SJSA1 (cell line): Measurements from ENCODE around the gene CBX2. TPM values are rescaled to one million over a fixed set of nuclear protein-coding genes. Genes with fewer than 3 reads are reported as not detected.

Experiments used
- DNase-seq, 2 experiments: peaks; one replicate each; pipeline ENCODE4 v3.0.0-alpha.2; 2015 to 2020; ENCODE audit warnings: low spot score in 2 of 2, low read depth in 1 of 2
- H3K27ac ChIP-seq: fragments of 250-450 bp; sonication (Bioruptor Pico); 2 replicates; pipeline ENCODE4 v1.5.1; 2020; ENCODE audit warnings: mild to moderate bottlenecking, moderate library complexity
- H3K27me3 ChIP-seq: fragments of 250-450 bp; sonication (Bioruptor Pico); replicated peaks from 2 replicates; pipeline ENCODE4 v1.5.1; 2020; ENCODE audit warnings: mild to moderate bottlenecking, moderate library complexity
- H3K36me3 ChIP-seq: fragments of 250-450 bp; sonication (Bioruptor Pico); 2 replicates; pipeline ENCODE4 v1.5.1; 2020; ENCODE audit warnings: mild to moderate bottlenecking
- H3K4me1 ChIP-seq: fragments of 250-450 bp; sonication (Bioruptor Pico); replicated peaks from 2 replicates; pipeline ENCODE4 v1.6.1; 2021; ENCODE audit warnings: mild to moderate bottlenecking
- H3K4me3 ChIP-seq: fragments of 250-450 bp; sonication (Bioruptor Pico); 2 replicates; pipeline ENCODE4 v1.5.1; 2020; ENCODE audit warnings: mild to moderate bottlenecking
- H3K9me3 ChIP-seq: fragments of 250-450 bp; sonication (Bioruptor Pico); replicated peaks from 2 replicates; pipeline ENCODE4 v1.5.1; 2020; ENCODE audit warnings: mild to moderate bottlenecking
- total RNA-seq: library from RNA; depleted of rRNA; stranded (reverse); fragments of >200 nt; shearing (Covaris generic); gene quantifications from 2 replicates; pipeline ENCODE4 v1.2.3, GENCODE V29; 2014; rRNA removed

CBX2 gene
- 13.6 and 16.7 TPM in 2 replicates for total RNA-seq

DNA sequence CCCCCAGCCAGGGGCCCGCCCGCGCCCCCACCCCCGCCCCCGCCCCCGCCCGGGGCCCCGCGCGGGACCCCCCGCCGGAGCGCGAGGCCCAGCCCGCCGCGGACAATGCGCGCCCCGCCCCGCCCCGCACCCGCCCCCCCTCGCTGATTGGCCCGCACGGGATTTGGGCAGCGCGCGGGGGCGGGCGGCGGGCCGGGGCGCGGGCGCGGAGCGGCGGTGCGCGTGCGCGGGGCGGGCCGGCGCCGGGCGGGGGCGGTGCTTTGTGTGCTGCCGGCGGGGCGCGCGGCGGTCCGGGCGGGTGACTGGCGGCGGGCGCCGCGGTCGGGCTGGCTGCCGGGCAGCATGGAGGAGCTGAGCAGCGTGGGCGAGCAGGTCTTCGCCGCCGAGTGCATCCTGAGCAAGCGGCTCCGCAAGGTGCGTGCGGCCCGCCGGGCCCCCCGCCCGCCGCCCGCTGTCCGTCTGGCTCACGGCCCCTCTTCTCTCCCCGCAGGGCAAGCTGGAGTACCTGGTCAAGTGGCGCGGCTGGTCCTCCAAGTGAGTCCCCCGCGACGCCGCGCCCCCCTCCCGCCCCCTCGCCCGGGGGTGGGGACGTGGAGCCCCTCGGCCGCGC, at the start of gene CBX2:
TSS of gene CBX2 (plus strand) at position 255 of the 610 bp plus-strand sequence. CDS start at position 343, 88 bp downstream.
- Histone ChIP-seq H3K9me3 (no peaks in the 10 kb centered on the region), H3K27ac (no peak within 1 kb of the TSS), H3K36me3 (peaks cover 18% of the 10 kb centered on the region), H3K4me1 (peaks cover 16% of the 10 kb centered on the region), H3K27me3 (peaks cover 45% of the 10 kb centered on the region), H3K4me3 (peak within 1 kb of the TSS; percentile 93)
- DNase-seq, result peak; percentile 57 to 84

GRCh38 chr17:79728169-79728907, 49.6 kb upstream of the CBX2 start:
- Histone ChIP-seq H3K27ac (no peak overlapping the region), H3K27me3 (no peaks in the 10 kb centered on the region), H3K4me1 (no peaks in the 10 kb centered on the region), H3K4me3 (no peak overlapping the region), H3K36me3 (no peaks in the 10 kb centered on the region), H3K9me3 (no peaks in the 10 kb centered on the region)
- DNase-seq, result peak; percentile 85

- no peaks in the 10 kb centered on the region for H3K9me3 ChIP-seq
- H3K4me1 ChIP-seq, result no peaks in the 10 kb centered on the region
- DNase-seq, result peak in 1 of 2 experiments; percentile 48
- no peak overlapping the region for H3K4me3 ChIP-seq
- no peaks in the 10 kb centered on the region for H3K36me3 ChIP-seq
- no peaks in the 10 kb centered on the region for H3K27me3 ChIP-seq
- H3K27ac ChIP-seq, result no peak overlapping the region
These were observed 49.0 kb upstream of the CBX2 start for GRCh38 chr17:79728908-79729471.

- Histone ChIP-seq H3K9me3 (no peaks in the 10 kb centered on the region), H3K4me3 (no peak overlapping the region), H3K27me3 (no peaks in the 10 kb centered on the region; the same call in 1 of the 2 replicates), H3K4me1 (no peaks in the 10 kb centered on the region), H3K27ac (no peak overlapping the region), H3K36me3 (no peaks in the 10 kb centered on the region)
- DNase-seq, result no peak
These were observed 48.2 kb upstream of the CBX2 start for GRCh38 chr17:79729761-79730160.

DNA sequence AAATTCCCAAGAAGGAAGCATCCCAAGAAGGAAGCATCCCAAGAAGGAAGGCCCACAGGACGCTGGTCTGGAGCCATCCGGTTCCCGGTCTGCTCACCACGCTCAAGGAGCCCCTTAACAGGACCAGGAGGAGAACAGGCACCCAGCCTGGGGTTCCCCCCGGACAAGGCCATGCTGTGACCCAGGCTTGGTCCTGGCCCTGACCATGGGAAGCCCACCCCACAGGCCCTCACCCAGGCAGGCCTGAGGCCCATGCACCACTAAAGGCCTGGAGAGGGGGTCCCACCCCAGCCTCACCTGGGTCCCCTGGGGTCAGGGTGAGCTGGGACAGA, 47.5 kb upstream of the CBX2 start:
- H3K4me3 ChIP-seq, result no peak overlapping the region
- no peaks in the 10 kb centered on the region for H3K4me1 ChIP-seq
- H3K36me3 ChIP-seq, result no peaks in the 10 kb centered on the region
- H3K9me3 ChIP-seq, result no peaks in the 10 kb centered on the region
- no peaks in the 10 kb centered on the region; the same call in 1 of the 2 replicates for H3K27me3 ChIP-seq
- DNase-seq, result no peak
- no peak overlapping the region for H3K27ac ChIP-seq

DNA sequence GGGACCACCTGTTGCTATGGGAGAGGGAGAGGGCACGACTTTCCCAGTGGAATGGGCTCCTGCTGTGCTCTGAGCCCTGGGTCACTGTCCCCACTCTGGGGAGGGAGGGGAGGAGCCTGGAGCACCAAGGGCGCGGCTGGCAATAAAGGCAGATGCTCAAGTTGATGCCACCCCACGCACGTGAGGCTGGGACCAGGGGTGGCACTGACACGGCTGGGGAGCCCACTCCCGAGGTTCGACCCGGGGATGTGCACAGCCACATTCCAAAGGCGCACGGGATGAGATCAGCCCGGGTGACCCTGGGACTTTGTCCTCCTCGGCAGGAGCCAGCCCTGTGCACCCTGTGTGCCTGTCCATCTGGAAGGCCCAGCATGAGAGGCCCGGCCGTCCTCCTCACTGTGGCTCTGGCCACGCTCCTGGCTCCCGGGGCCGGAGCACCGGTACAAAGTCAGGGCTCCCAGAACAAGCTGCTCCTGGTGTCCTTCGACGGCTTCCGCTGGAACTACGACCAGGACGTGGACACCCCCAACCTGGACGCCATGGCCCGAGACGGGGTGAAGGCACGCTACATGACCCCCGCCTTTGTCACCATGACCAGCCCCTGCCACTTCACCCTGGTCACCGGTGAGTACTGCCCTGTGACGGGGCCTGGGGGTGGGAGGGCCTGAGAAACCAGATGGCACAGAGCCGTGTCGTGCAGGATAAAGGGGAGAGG, 47.0 kb upstream of the CBX2 start, which contains the start of gene ENPP7:
TSS of gene ENPP7 (plus strand) at position 175 of the 715 bp plus-strand sequence. CDS start at position 372, 197 bp downstream.
- no peak within 1 kb of the TSS for H3K4me3 ChIP-seq
- peak in 1 of 2 experiments; percentile 48 for DNase-seq
- no peaks in the 10 kb centered on the region for H3K36me3 ChIP-seq
- no peak within 1 kb of the TSS for H3K27ac ChIP-seq
- peaks cover 4% of the 10 kb centered on the region; the same call in 1 of the 2 replicates for H3K27me3 ChIP-seq
- no peaks in the 10 kb centered on the region for H3K9me3 ChIP-seq
- H3K4me1 ChIP-seq, result no peaks in the 10 kb centered on the region

GRCh38 chr17:79732254-79732653, 45.7 kb upstream of the CBX2 start:
- no peaks in the 10 kb centered on the region for H3K9me3 ChIP-seq
- no peak overlapping the region for H3K27ac ChIP-seq
- H3K27me3 ChIP-seq, result peaks cover 8% of the 10 kb centered on the region
- no peaks in the 10 kb centered on the region for H3K4me1 ChIP-seq
- no peaks in the 10 kb centered on the region for H3K36me3 ChIP-seq
- no peak for DNase-seq
- no peak overlapping the region for H3K4me3 ChIP-seq

DNA sequence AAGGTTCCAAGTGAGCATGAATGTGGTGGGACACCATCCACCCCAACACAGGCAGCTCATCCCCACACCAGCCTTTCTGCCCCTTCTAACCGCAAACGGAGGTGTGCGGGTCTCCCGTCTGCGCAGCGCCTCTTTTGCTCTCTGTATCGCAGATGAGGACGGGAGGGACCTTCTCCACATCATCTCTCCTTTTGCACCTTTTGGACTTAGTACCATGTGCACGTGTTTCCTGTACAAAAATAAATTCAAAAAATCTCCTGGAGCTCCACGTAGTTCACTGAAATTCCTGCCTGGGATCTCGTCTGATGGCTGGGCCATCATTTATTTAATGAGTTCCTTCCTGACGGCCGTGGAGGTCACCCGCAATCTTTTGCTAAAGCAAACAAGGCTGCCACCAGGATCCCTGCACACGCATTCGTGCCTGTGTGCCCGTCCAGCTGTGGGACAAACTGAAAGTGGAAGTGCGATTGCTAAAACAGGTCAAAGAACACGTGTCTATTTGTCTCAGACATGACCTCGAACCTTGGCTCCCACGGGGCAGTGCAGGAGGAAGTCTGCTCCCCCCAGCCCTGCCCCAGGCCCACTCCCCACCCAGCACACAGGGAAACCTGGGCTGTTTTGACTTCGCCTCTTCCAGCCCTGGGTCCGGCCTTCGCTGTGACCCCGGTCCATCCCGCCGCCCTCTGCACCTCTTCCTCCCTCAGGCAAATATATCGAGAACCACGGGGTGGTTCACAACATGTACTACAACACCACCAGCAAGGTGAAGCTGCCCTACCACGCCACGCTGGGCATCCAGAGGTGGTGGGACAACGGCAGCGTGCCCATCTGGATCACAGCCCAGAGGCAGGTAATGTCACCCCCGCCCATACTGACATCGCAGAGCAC, 44.9 kb upstream of the CBX2 start:
- no peak overlapping the region for H3K27ac ChIP-seq
- no peak for DNase-seq
- H3K4me3 ChIP-seq, result no peak overlapping the region
- H3K9me3 ChIP-seq, result no peaks in the 10 kb centered on the region
- H3K27me3 ChIP-seq, result peaks cover 10% of the 10 kb centered on the region
- no peaks in the 10 kb centered on the region for H3K36me3 ChIP-seq
- H3K4me1 ChIP-seq, result no peaks in the 10 kb centered on the region

DNA sequence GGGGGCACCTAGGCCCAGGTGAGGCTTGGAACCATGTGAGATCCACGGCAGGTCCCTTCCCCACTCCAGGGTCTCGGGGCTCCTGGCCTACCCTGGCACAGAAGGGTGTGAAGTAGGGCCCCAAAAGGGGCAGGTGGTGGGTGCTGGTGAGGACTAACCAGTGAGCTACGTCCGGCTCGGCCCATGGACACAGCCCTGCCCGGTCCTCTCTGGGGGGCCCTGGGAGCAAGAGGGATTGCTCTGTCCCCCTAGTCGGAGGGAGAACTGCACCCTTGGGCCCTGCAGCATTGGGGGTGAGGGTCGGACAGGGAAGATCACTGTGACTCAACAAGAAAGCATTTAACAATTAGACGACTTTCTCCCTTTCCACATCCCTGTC, 44.3 kb upstream of the CBX2 start:
- Histone ChIP-seq H3K27ac (no peak overlapping the region), H3K9me3 (no peaks in the 10 kb centered on the region), H3K36me3 (no peaks in the 10 kb centered on the region), H3K4me3 (no peak overlapping the region), H3K4me1 (no peaks in the 10 kb centered on the region), H3K27me3 (peaks cover 13% of the 10 kb centered on the region)
- DNase-seq, result no peak

DNA sequence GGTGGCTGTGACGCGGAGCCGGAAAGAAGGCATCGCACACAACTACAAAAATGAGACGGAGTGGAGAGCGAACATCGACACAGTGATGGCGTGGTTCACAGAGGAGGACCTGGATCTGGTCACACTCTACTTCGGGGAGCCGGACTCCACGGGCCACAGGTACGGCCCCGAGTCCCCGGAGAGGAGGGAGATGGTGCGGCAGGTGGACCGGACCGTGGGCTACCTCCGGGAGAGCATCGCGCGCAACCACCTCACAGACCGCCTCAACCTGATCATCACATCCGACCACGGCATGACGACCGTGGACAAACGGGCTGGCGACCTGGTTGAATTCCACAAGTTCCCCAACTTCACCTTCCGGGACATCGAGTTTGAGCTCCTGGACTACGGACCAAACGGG, 42.9 kb upstream of the CBX2 start:
- Histone ChIP-seq H3K9me3 (no peaks in the 10 kb centered on the region), H3K4me1 (0 out of 2 replicates have a peak, but pooled peaks cover 3% of the 10 kb centered on the region), H3K4me3 (no peak overlapping the region), H3K36me3 (no peaks in the 10 kb centered on the region), H3K27ac (no peak overlapping the region), H3K27me3 (peaks cover 27% of the 10 kb centered on the region)
- DNase-seq, result no peak

- Histone ChIP-seq H3K36me3 (no peaks in the 10 kb centered on the region), H3K27me3 (peaks cover 43% of the 10 kb centered on the region), H3K4me3 (no peak overlapping the region), H3K4me1 (peaks cover 9% of the 10 kb centered on the region; the same call in 1 of the 2 replicates), H3K9me3 (no peaks in the 10 kb centered on the region), H3K27ac (no peak overlapping the region)
- no peak for DNase-seq
These were observed 40.7 kb upstream of the CBX2 start for GRCh38 chr17:79737046-79737921.

DNA sequence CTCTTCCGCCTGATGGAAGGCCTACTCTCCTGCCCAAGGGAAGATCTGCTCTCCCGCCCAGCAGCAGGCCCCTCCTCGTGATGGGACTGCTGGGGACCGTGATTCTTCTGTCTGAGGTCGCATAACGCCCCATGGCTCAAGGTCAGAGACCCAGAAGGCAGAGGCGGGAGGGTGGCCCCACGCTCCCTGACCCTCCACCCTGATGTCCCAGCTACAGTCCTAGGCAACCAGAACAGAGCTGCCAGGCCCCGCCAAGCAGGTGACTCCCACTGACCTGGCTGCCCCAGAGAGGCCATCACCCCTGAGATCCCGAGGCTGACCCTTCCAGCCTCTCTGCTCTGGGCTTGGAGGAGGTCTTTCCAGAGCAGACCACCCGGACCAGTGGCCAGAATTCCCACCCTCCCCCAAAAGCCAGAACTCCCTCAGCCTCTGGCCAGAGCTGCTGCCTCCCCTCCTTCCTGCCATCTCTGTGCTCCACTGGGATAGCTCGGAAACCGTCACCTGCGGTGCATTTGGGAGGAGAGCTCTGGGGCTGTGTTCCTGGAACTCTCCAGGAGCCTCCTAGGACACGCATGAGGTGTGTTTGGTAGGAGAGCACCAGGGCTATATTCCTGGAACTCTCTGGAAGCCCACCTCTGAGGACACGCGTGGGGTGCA, 39.9 kb upstream of the CBX2 start:
- no peak for DNase-seq
- Histone ChIP-seq H3K4me1 (peaks cover 10% of the 10 kb centered on the region; the same call in 1 of the 2 replicates), H3K27ac (no peak overlapping the region), H3K9me3 (no peaks in the 10 kb centered on the region), H3K36me3 (no peaks in the 10 kb centered on the region), H3K27me3 (peaks cover 45% of the 10 kb centered on the region), H3K4me3 (no peak overlapping the region)
